HepG2 (cell line): ENCODE measurements around the gene UQCR10. TPM values are rescaled to one million over a fixed set of nuclear protein-coding genes. Genes with fewer than 3 reads are reported as not detected.

Experiments
- ATAC-seq: fragments of 200-7000 bp; cut with Tn5 transposase; 3 replicates; pipeline ENCODE4 v1.9.1; 2020; ENCODE audit warnings: mild to moderate bottlenecking, moderate library complexity
- BruUV-seq: library from RNA; stranded (reverse); fragments of 400-500 nt; replicated peaks from 2 replicates; lab custom pipeline; 2021; lab: Mats Ljungman, UMichigan
- CTCF ChIA-PET: fragments of 300-600 bp; formaldehyde crosslinking; extraction: SDS; loops from one replicate; lab custom pipeline; 2021; ENCODE audit warnings: low total read pairs, inconsistent platforms, low intra/inter-chr PET ratio; lab: Yijun Ruan, JAX
- POLR2A ChIA-PET: fragments of 350-600 bp; sonication (Branson Sonifier 250); formaldehyde crosslinking; loops from one replicate; lab custom pipeline; 2020; ENCODE audit warnings: antibody characterized with exemption, inconsistent platforms; lab: Yijun Ruan, JAX
- DNase-seq: peaks from one replicate; pipeline ENCODE4 v3.0.0-alpha.2; 2015; ENCODE audit warnings: low spot score
- FAIRE-seq: peaks from 3 replicates; lab custom pipeline; 2011; peaks lifted over from hg19 to GRCh38; lab: Jason Lieb, UNC
- H2AFZ ChIP-seq: one replicate; pipeline ENCODE4 v1.6.1; 2011; ENCODE audit warnings: low read length, inconsistent platforms
- H3K27ac ChIP-seq: fragments of 300-600 bp; 3 replicates; pipeline ENCODE4 v1.8.0; 2011; ENCODE audit warnings: mixed run types, mild to moderate bottlenecking, mixed read lengths, low read length, inconsistent platforms; ENCODE audit not compliant: insufficient read depth; ENCODE audit errors: extremely low read length
- H3K27me3 ChIP-seq, 2 experiments: fragments of 200-600 bp in 1 of 2; 2 replicates in 1 of 2; 3 replicates in 1 of 2; pipeline versions ENCODE4 v1.6.0 to v1.8.0; 2011; ENCODE audit warnings: low read length in 2 of 2, mild to moderate bottlenecking in 2 of 2, moderate library complexity in 2 of 2, inconsistent platforms in 1 of 2; ENCODE audit not compliant: insufficient read depth in 2 of 2, control insufficient read depth in 1 of 2
- H3K36me3 ChIP-seq, 2 experiments: fragments of 200-600 bp in 1 of 2; replicated peaks in 1 of 2; 2 replicates in 1 of 2; 3 replicates in 1 of 2; pipeline versions ENCODE4 v1.5.1 to v1.8.0; 2011; ENCODE audit warnings: low read length in 2 of 2, inconsistent platforms in 1 of 2; ENCODE audit not compliant: insufficient read depth in 2 of 2, control insufficient read depth in 1 of 2
- H3K4me1 ChIP-seq: 2 replicates; pipeline ENCODE4 v1.5.1; 2012; ENCODE audit warnings: low read length, inconsistent platforms; ENCODE audit not compliant: insufficient read depth
- H3K4me2 ChIP-seq: 2 replicates; pipeline ENCODE4 v1.6.0; 2011; ENCODE audit warnings: low read depth, low read length, inconsistent platforms
- H3K4me3 ChIP-seq, 3 experiments: fragments of 200-600 bp in 1 of 3; sonication (generic), shearing (Covaris generic) in 1 of 3; replicated peaks in 1 of 3; 2 replicates each; pipeline ENCODE4 v1.5.1; 2011 to 2016; ENCODE audit warnings: low read length in 3 of 3, inconsistent platforms in 2 of 3, low read depth in 2 of 3, mild to moderate bottlenecking in 2 of 3, control low read depth in 1 of 3, mixed read lengths in 1 of 3; ENCODE audit not compliant: insufficient read depth in 1 of 3
- H3K79me2 ChIP-seq: one replicate; pipeline ENCODE4 v1.6.1; 2011; ENCODE audit warnings: low read length, inconsistent platforms; ENCODE audit not compliant: insufficient read depth
- H3K9ac ChIP-seq: 2 replicates; pipeline ENCODE4 v1.6.0; 2011; ENCODE audit warnings: mild to moderate bottlenecking, low read depth, low read length, inconsistent platforms; ENCODE audit not compliant: insufficient read depth
- H3K9me3 ChIP-seq: 2 replicates; pipeline ENCODE4 v1.5.1; 2012; ENCODE audit warnings: mild to moderate bottlenecking, low read length
- H4K20me1 ChIP-seq: 2 replicates; pipeline ENCODE4 v1.6.0; 2011; ENCODE audit warnings: inconsistent platforms, mild to moderate bottlenecking, low read length, moderate library complexity; ENCODE audit not compliant: insufficient read depth
- ASH2L ChIP-seq: fragments of 300-600, 200-600 bp; sonication (generic); IDR thresholded peaks from 2 replicates; pipeline ENCODE4 v1.7.0; 2017; ENCODE audit warnings: low read depth, mild to moderate bottlenecking, moderate library complexity, mixed read lengths, low read length; ENCODE audit not compliant: insufficient read length
- EP300 ChIP-seq, 3 experiments: sonication (generic) in 1 of 3; formaldehyde crosslinking in 1 of 3; IDR thresholded peaks; 2 replicates each; pipeline versions ENCODE4 v1.5.1 to v1.6.1; 2011 to 2020; ENCODE audit warnings: low read depth in 2 of 3, low read length in 2 of 3, borderline replicate concordance in 1 of 3, improper control_type of control experiment in 1 of 3, mild to moderate bottlenecking in 1 of 3, missing genetic modification reagents in 1 of 3, moderate library complexity in 1 of 3
- FOXC1 ChIP-seq: sonication (generic); formaldehyde crosslinking; IDR thresholded peaks from 2 replicates; pipeline ENCODE4 v1.8.0; 2022; ENCODE audit warnings: mild to moderate bottlenecking, missing genetic modification reagents, borderline replicate concordance
- KMT2B ChIP-seq: IDR thresholded peaks from 2 replicates; pipeline ENCODE4 v1.6.1; 2016; ENCODE audit warnings: missing genetic modification reagents, missing compliant biosample characterization
- MTERF4 ChIP-seq: sonication (generic); formaldehyde crosslinking; IDR thresholded peaks from 2 replicates; pipeline ENCODE4 v1.8.0; 2023; ENCODE audit warnings: mild to moderate bottlenecking, missing genetic modification reagents
- MYPOP ChIP-seq: sonication (generic); formaldehyde crosslinking; IDR thresholded peaks from 2 replicates; pipeline ENCODE4 v1.8.1; 2023; ENCODE audit warnings: mild to moderate bottlenecking, moderate library complexity, missing genetic modification reagents
- RAD51 ChIP-seq: fragments of 450-650 bp; IDR thresholded peaks from 2 replicates; pipeline ENCODE4 v1.6.1; 2016; ENCODE audit warnings: borderline replicate concordance
- WGBS: methylation state at CpG from one replicate; pipeline ENCODE4 v1.1.6; 2017; ENCODE audit warnings: low lambda C conversion rate; 5-methylcytosine and 5-hydroxymethylcytosine counted together
- in situ Hi-C: cut with HindIII; loops from 2 replicates; pipeline ENCODE4 v1.10.0; 2017; ENCODE audit warnings: low pct_unique_long_range_greater_than_20kb; ENCODE audit not compliant: extremely low pct_ligation_motif_present
- intact Hi-C: fragments of 100-400 bp; cut with micrococcal nuclease; formaldehyde crosslinking; loops from one replicate; pipeline ENCODE4 v1.10.0; 2022; ENCODE audit not compliant: unreplicated experiment
- polyA plus RNA-seq, 8 experiments: library from polyadenylated mRNA; depleted of rRNA in 3 of 8; stranded (reverse) in 7 of 8; unstranded in 1 of 8; fragments of >200 nt; fragmentation: Illumina TruSeq in 4 of 8; extraction: Trizol in 4 of 8; gene quantifications; 2 replicates each; pipeline versions ENCODE4 v1.2.1 to v1.2.3, GENCODE V29; 2011 to 2016; ENCODE audit warnings: low read depth in 4 of 8, missing spikeins in 1 of 8, mixed read lengths in 1 of 8; ENCODE audit not compliant: insufficient read depth in 1 of 8
- total RNA-seq, 5 experiments: library from RNA; depleted of rRNA; stranded (reverse); fragments of >200 nt; fragmentation: Illumina TruSeq; extraction: Trizol; gene quantifications; 2 replicates each; pipeline ENCODE4 v1.2.3, GENCODE V29; 2016; ENCODE audit warnings: low read depth in 1 of 5

UQCR10 gene
- total and polyA plus RNA-seq, 2 of the 13 experiments (the other 11 are each of a cell fraction or from before 2014, with no cell fraction given): 225 to 232 TPM

GRCh38 chr22:29729161-29729560, 38.0 kb upstream of the UQCR10 start:
- ChIA-PET CTCF (no interaction called here), POLR2A (no interaction called here)
- no peak for ATAC-seq
- no TSS peak for BruUV-seq
- H4K20me1 ChIP-seq: no peaks in the 10 kb centered on the region
- no peak for FAIRE-seq
- in situ Hi-C loops (no loop called here), intact Hi-C loops (no loop called here)
- no peak overlapping the region for H2AFZ ChIP-seq
- 94% methylated on average over 15 of the region's 20 CpGs for WGBS
- H3K4me1 ChIP-seq: peaks cover 19% of the 10 kb centered on the region; the same call in 1 of the 2 replicates
- no peak overlapping the region for H3K9ac ChIP-seq
- H3K79me2 ChIP-seq: no peaks in the 10 kb centered on the region
- H3K27me3 ChIP-seq: peaks cover 7 to 21% of the 10 kb centered on the region in 2 experiments; a peak in 4 of 5 replicates
- H3K4me3 ChIP-seq: no peak overlapping the region
- no peak for DNase-seq
- no peak overlapping the region for H3K27ac ChIP-seq
- H3K36me3 ChIP-seq: peaks cover 1 to 3% of the 10 kb centered on the region in 2 experiments; a peak in 2 of 5 replicates
- TF ChIP-seq EP300 (IDR thresholded peaks at IDR 0.05; ENCODE audit: low read depth in 2 of 2, low read length in 2 of 2) (no peak), EP300 (CRISPR knock-in tag; IDR thresholded peaks at IDR 0.05; ENCODE audit: borderline replicate concordance) (no peak), MTERF4 (CRISPR knock-in tag) (no peak), ASH2L (no peak), KMT2B (CRISPR knock-in tag) (no peak), MYPOP (CRISPR knock-in tag) (no peak), RAD51 (no peak), FOXC1 (CRISPR knock-in tag) (no peak)
- TF ChIP-seq, all 625 proteins: peak for 0
- Histone ChIP-seq H3K9me3 (no peaks in the 10 kb centered on the region), H3K4me2 (no peak overlapping the region)
